Ishikawa (cell line): ENCODE measurements around the gene TBX6.
A peak's percentile ranks its signal among the peaks of the same experiment; 100 is the strongest.

ENCODE experiments used
- CEBPB ChIP-seq: IDR thresholded peaks from 2 replicates; pipeline ENCODE4 v1.6.1; 2012
- CREB1 ChIP-seq: IDR thresholded peaks from 2 replicates; pipeline ENCODE4 v1.6.1; 2012; ENCODE audit warnings: low read depth
- EGR1 ChIP-seq: IDR thresholded peaks from 2 replicates; pipeline ENCODE4 v1.6.1; 2012
- EP300 ChIP-seq: IDR thresholded peaks from 2 replicates; pipeline ENCODE4 v1.6.1; 2012; ENCODE audit warnings: borderline replicate concordance
- FOXM1 ChIP-seq: IDR thresholded peaks from 2 replicates; pipeline ENCODE4 v1.6.1; 2012; ENCODE audit warnings: low read depth, borderline replicate concordance
- MAX ChIP-seq: IDR thresholded peaks from 2 replicates; pipeline ENCODE4 v1.6.1; 2012
- NFIC ChIP-seq: IDR thresholded peaks from 2 replicates; pipeline ENCODE4 v1.6.1; 2012
- RAD21 ChIP-seq: IDR thresholded peaks from 2 replicates; pipeline ENCODE4 v1.6.1; 2012; ENCODE audit warnings: low read depth
- REST ChIP-seq: IDR thresholded peaks from 2 replicates; pipeline ENCODE4 v1.6.1; 2012; ENCODE audit warnings: low read depth, mild to moderate bottlenecking
- TAF1 ChIP-seq: IDR thresholded peaks from 2 replicates; pipeline ENCODE4 v1.6.1; 2012; ENCODE audit warnings: low read depth, mild to moderate bottlenecking
- TCF12 ChIP-seq: IDR thresholded peaks from 2 replicates; pipeline ENCODE4 v1.6.1; 2012; ENCODE audit warnings: low read depth
- TEAD4 ChIP-seq: IDR thresholded peaks from 2 replicates; pipeline ENCODE4 v1.6.1; 2012
- USF1 ChIP-seq: IDR thresholded peaks from 2 replicates; pipeline ENCODE4 v1.6.1; 2012
- YY1 ChIP-seq: IDR thresholded peaks from 2 replicates; pipeline ENCODE4 v1.6.1; 2012; ENCODE audit warnings: low read depth
- ZBTB7A ChIP-seq: IDR thresholded peaks from 2 replicates; pipeline ENCODE4 v1.6.1; 2012; ENCODE audit warnings: low read depth

TBX6 gene

GRCh38 chr16:30113711-30114333 lies 22.1 kb upstream of the TBX6 start:
- 0 out of 2 replicates have a peak, but pooled peaks have one; percentile 24 for TF ChIP-seq ZBTB7A
- no peak; the same call in 1 of the 2 replicates for TF ChIP-seq EP300

- no peak for TF ChIP-seq FOXM1
- no peak for TF ChIP-seq EGR1
- no peak; the same call in 1 of the 2 replicates for TF ChIP-seq ZBTB7A
- TF ChIP-seq USF1 = no peak
- no peak; the same call in 1 of the 2 replicates for TF ChIP-seq RAD21
- 0 out of 2 replicates have a peak, but pooled peaks have one; percentile 42 for TF ChIP-seq MAX
- no peak for TF ChIP-seq YY1
- TF ChIP-seq TAF1 = no peak
- 0 out of 2 replicates have a peak, but pooled peaks have one; percentile 16 for TF ChIP-seq TCF12
- TF ChIP-seq REST = no peak
- TF ChIP-seq TEAD4 = no peak
- peak; percentile 88 for TF ChIP-seq NFIC
- no peak for TF ChIP-seq CEBPB
- TF ChIP-seq EP300 = no peak; the same call in 1 of the 2 replicates
- TF ChIP-seq CREB1 = no peak
Observed at GRCh38 chr16:30113031-30113710, 21.4 kb upstream of the TBX6 start, which contains the start of gene GDPD3. TSS of gene GDPD3 (minus strand) at chr16:30113537. CDS start at chr16:30113478, 59 bp downstream.

GRCh38 chr16:30112197-30113030 lies 20.7 kb upstream of the TBX6 start:
- TF ChIP-seq RAD21 (peak; percentile 76), TAF1 (no peak), FOXM1 (no peak), REST (no peak), TCF12 (no peak), CEBPB (no peak), USF1 (peak; percentile 43), CREB1 (no peak), EGR1 (no peak), YY1 (0 out of 2 replicates have a peak, but pooled peaks have one; percentile 12)

GRCh38 chr16:30110661-30111060 lies 18.9 kb upstream of the TBX6 start:
- TF ChIP-seq TEAD4 = peak; percentile 79
- no peak for TF ChIP-seq TCF12
- TF ChIP-seq USF1 = no peak
- no peak for TF ChIP-seq REST
- no peak for TF ChIP-seq FOXM1
